ENCODE results near the gene ACER3.
A peak's percentile ranks its signal among the peaks of the same experiment; 100 is the strongest.

The ACER3 gene

DNA sequence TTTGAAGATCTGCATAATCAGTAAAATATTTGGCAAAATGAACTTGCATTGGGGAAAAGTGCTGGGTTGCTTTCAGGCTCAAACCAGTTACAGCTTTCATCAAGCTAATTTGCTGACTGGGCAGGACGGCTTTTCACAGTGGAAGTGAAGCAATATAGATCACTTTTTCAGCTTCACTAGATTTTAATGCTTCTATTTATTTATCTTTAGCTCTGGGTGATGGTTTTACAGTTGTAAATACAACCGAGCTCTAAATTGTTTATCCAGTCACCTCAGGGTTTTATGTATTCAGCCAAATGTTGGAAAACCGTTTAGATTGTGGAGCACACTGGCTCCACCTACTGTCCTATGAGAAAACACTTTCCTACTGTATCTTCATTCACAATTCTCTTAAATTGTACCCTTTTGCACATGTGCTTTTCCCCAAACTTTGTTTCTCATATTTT is 58.2 kb downstream of the ACER3 start:
- H2AK5ac ChIP-seq (ENCODE audit: low read length) = no peak overlapping the region
- no peak overlapping the region for H3K18ac ChIP-seq (ENCODE audit: low read length)
- no peak overlapping the region for H2BK5ac ChIP-seq (ENCODE audit: low read length)
- no peaks in the 10 kb centered on the region for H3K36me3 ChIP-seq (ENCODE audit: control insufficient read depth, insufficient read depth, low read length)
- no peak overlapping the region for H3K4ac ChIP-seq (ENCODE audit: low read depth, low read length)
- H4K8ac ChIP-seq (ENCODE audit: low read depth, low read length) = no peak overlapping the region
- H3K23ac ChIP-seq (ENCODE audit: low read length) = no peak overlapping the region
- H4K5ac ChIP-seq (ENCODE audit: low read length) = no peak overlapping the region
- H2BK120ac ChIP-seq (ENCODE audit: low read depth, low read length) = no peak overlapping the region
- no peak overlapping the region for H3K9ac ChIP-seq (ENCODE audit: low read length)
- H3K27ac ChIP-seq (ENCODE audit: low read depth, low read length) = no peak overlapping the region
- H2BK15ac ChIP-seq (replicated peaks; ENCODE audit: low read depth) = no peak overlapping the region
- no peak overlapping the region for H3K4me3 ChIP-seq (ENCODE audit: low read length)
- H3K27me3 ChIP-seq (ENCODE audit: insufficient read depth, low read length, poor library complexity) = no peaks in the 10 kb centered on the region
- H3K79me1 ChIP-seq (ENCODE audit: low read length) = no peaks in the 10 kb centered on the region
- H3K4me2 ChIP-seq (ENCODE audit: low read length) = no peak overlapping the region
- peak; percentile 68 for DNase-seq
- no peaks in the 10 kb centered on the region for H3K79me2 ChIP-seq (ENCODE audit: control insufficient read depth, insufficient read depth, low read length)
- H3K56ac ChIP-seq (ENCODE audit: low read length) = no peak overlapping the region
- no CpG with 5 or more reads among the region's 3 CpGs for WGBS (ENCODE audit: extremely low coverage, insufficient coverage, low lambda C conversion rate)
- no peaks in the 10 kb centered on the region for H3K4me1 ChIP-seq (ENCODE audit: control insufficient read depth, low read depth, low read length)

DNA sequence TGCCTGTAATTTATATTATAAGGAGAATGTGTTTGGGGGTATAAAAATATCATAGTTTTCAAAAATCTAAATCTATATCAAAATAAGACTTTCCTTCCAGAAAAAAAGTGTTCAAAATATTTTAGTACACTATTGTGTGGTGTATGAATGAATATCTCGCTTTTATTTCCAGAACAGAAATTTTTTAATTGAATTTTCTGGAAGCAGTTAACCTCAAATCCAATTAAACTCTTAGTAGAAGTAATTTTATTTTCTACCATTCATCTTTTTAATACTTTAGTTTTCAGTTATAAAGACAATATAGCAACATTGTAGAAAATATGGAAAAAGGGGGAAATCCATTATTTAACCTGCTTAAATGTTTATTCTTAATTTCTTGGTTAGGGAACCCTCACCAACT is 58.7 kb downstream of the ACER3 start:
- DNase-seq = no peak
- no peaks in the 10 kb centered on the region for H3K79me1 ChIP-seq (ENCODE audit: low read length)
- no peaks in the 10 kb centered on the region for H3K36me3 ChIP-seq (ENCODE audit: control insufficient read depth, insufficient read depth, low read length)
- H2BK120ac ChIP-seq (ENCODE audit: low read depth, low read length) = no peak overlapping the region
- H3K9ac ChIP-seq (ENCODE audit: low read length) = no peak overlapping the region
- H3K56ac ChIP-seq (ENCODE audit: low read length) = no peak overlapping the region
- no CpG with 5 or more reads among the region's 1 CpG for WGBS (ENCODE audit: extremely low coverage, insufficient coverage, low lambda C conversion rate)
- no peak overlapping the region for H2BK15ac ChIP-seq (replicated peaks; ENCODE audit: low read depth)
- no peak overlapping the region for H3K18ac ChIP-seq (ENCODE audit: low read length)
- H2BK5ac ChIP-seq (ENCODE audit: low read length) = no peak overlapping the region
- H3K4me3 ChIP-seq (ENCODE audit: low read length) = no peak overlapping the region
- no peak overlapping the region for H3K27ac ChIP-seq (ENCODE audit: low read depth, low read length)
- H4K5ac ChIP-seq (ENCODE audit: low read length) = no peak overlapping the region
- no peak overlapping the region for H2AK5ac ChIP-seq (ENCODE audit: low read length)
- H3K4me1 ChIP-seq (ENCODE audit: control insufficient read depth, low read depth, low read length) = no peaks in the 10 kb centered on the region
- H3K79me2 ChIP-seq (ENCODE audit: control insufficient read depth, insufficient read depth, low read length) = no peaks in the 10 kb centered on the region
- no peak overlapping the region for H3K23ac ChIP-seq (ENCODE audit: low read length)
- H3K4me2 ChIP-seq (ENCODE audit: low read length) = no peak overlapping the region
- H3K27me3 ChIP-seq (ENCODE audit: insufficient read depth, low read length, poor library complexity) = no peaks in the 10 kb centered on the region
- H4K8ac ChIP-seq (ENCODE audit: low read depth, low read length) = no peak overlapping the region
- H3K4ac ChIP-seq (ENCODE audit: low read depth, low read length) = no peak overlapping the region

DNA sequence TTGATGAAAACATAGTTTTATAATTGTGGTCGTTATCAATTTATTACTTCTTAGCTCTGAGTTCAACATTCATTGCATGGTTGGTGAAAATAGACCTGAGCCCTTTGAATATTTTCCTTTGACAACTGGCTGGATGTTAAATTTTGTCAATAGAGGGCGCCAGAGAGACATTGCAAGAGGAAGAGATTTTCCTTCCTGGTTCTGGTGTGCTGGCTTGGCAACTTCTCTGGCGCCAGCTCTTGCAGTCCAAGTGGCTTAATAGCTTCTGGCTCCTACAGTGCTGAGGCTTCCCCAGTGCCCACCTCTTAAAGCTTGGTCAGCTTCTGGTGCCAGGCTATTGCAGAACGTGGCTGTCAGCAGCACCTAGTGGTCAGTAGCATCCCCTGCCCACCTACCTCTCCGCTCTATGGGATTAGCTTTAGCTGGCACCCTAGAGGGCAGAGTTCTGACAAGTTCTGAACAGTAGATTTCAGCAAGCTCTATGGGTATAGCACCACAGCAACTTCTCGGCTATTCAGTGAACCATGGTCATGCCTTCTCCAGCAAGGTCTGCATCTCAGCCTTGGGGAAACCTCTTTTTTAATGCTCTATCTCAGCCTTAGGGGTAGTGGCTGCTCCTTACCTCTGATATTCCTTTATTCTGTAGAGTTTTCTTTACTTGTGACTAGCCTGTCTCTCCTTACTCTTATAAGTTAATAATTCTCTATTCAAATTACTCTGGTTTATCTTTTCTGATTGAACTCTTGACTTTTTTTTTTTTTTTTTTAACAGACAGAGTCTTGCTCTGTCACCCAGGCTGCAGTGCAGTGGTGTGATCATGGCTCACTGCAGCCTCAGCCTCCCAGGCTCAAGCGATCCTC is 59.4 kb downstream of the ACER3 start:
- Histone ChIP-seq H3K56ac (ENCODE audit: low read length) (no peak overlapping the region), H3K79me2 (ENCODE audit: control insufficient read depth, insufficient read depth, low read length) (no peaks in the 10 kb centered on the region), H3K4me3 (ENCODE audit: low read length) (no peak overlapping the region), H4K8ac (ENCODE audit: low read depth, low read length) (no peak overlapping the region), H2BK5ac (ENCODE audit: low read length) (no peak overlapping the region), H3K36me3 (ENCODE audit: control insufficient read depth, insufficient read depth, low read length) (no peaks in the 10 kb centered on the region), H2AK5ac (ENCODE audit: low read length) (no peak overlapping the region), H3K23ac (ENCODE audit: low read length) (no peak overlapping the region), H3K27me3 (ENCODE audit: insufficient read depth, low read length, poor library complexity) (no peaks in the 10 kb centered on the region), H4K5ac (ENCODE audit: low read length) (no peak overlapping the region), H3K4me1 (ENCODE audit: control insufficient read depth, low read depth, low read length) (no peaks in the 10 kb centered on the region), H3K4me2 (ENCODE audit: low read length) (no peak overlapping the region), H3K79me1 (ENCODE audit: low read length) (no peaks in the 10 kb centered on the region), H3K4ac (ENCODE audit: low read depth, low read length) (no peak overlapping the region), H3K18ac (ENCODE audit: low read length) (no peak overlapping the region), H2BK120ac (ENCODE audit: low read depth, low read length) (no peak overlapping the region), H2BK15ac (replicated peaks; ENCODE audit: low read depth) (no peak overlapping the region), H3K9ac (ENCODE audit: low read length) (no peak overlapping the region), H3K27ac (ENCODE audit: low read depth, low read length) (no peak overlapping the region)
- no CpG with 5 or more reads among the region's 7 CpGs for WGBS (ENCODE audit: extremely low coverage, insufficient coverage, low lambda C conversion rate)
- peak; percentile 88 for DNase-seq

DNA sequence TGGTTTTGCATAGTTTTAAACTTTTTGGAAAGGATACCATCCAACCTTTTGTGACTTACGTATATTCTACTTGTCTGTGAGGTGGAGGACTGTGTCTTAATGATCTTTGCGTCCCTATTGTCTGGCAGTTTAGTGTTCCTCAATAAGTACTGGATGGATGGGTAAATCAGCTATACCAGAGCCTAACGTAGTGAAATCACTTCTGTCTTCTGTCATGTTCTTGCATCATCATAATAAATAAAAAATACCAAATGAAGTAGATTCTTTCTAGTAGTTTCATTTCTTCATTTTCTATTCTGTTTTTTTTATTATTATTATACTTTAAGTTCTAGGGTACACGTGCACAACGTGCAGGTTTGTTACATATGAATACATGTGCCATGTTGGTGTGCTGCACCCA is 66.4 kb downstream of the ACER3 start:
- Histone ChIP-seq H2BK120ac (ENCODE audit: low read depth, low read length) (no peak overlapping the region), H3K18ac (ENCODE audit: low read length) (no peak overlapping the region), H2AK5ac (ENCODE audit: low read length) (no peak overlapping the region), H3K4ac (ENCODE audit: low read depth, low read length) (no peak overlapping the region), H3K4me2 (ENCODE audit: low read length) (no peak overlapping the region), H3K23ac (ENCODE audit: low read length) (no peak overlapping the region), H3K79me1 (ENCODE audit: low read length) (no peaks in the 10 kb centered on the region), H4K8ac (ENCODE audit: low read depth, low read length) (no peak overlapping the region), H2BK5ac (ENCODE audit: low read length) (no peak overlapping the region), H3K27me3 (ENCODE audit: insufficient read depth, low read length, poor library complexity) (no peaks in the 10 kb centered on the region), H3K4me3 (ENCODE audit: low read length) (no peak overlapping the region), H3K56ac (ENCODE audit: low read length) (no peak overlapping the region), H3K4me1 (ENCODE audit: control insufficient read depth, low read depth, low read length) (no peaks in the 10 kb centered on the region), H3K79me2 (ENCODE audit: control insufficient read depth, insufficient read depth, low read length) (no peaks in the 10 kb centered on the region), H2BK15ac (replicated peaks; ENCODE audit: low read depth) (no peak overlapping the region), H3K9ac (ENCODE audit: low read length) (no peak overlapping the region), H3K27ac (ENCODE audit: low read depth, low read length) (no peak overlapping the region), H4K5ac (ENCODE audit: low read length) (no peak overlapping the region), H3K36me3 (ENCODE audit: control insufficient read depth, insufficient read depth, low read length) (no peaks in the 10 kb centered on the region)
- no CpG with 5 or more reads among the region's 5 CpGs for WGBS (ENCODE audit: extremely low coverage, insufficient coverage, low lambda C conversion rate)
- no peak for DNase-seq

DNA sequence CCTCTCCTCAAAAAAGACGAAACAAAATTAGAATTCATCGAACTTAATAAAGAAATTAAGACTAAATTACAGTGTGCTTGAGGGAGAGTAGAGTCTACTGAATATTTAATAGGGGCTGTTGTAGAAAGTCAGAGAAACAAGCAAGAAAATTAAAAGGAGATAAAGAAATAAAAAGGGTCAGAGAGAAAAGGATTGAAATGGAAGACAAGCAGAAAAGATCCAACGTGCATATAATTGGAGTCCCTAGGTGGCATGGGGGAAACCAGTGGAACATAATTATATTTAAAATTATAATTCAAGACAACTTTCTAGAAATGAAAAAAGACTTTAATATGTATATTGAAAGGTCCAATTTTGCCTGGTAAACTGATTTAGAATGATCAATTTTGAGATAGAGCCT is 74.3 kb downstream of the ACER3 start:
- WGBS (ENCODE audit: extremely low coverage, insufficient coverage, low lambda C conversion rate) = no CpG with 5 or more reads among the region's 3 CpGs
- H3K79me1 ChIP-seq (ENCODE audit: low read length) = no peaks in the 10 kb centered on the region

DNA sequence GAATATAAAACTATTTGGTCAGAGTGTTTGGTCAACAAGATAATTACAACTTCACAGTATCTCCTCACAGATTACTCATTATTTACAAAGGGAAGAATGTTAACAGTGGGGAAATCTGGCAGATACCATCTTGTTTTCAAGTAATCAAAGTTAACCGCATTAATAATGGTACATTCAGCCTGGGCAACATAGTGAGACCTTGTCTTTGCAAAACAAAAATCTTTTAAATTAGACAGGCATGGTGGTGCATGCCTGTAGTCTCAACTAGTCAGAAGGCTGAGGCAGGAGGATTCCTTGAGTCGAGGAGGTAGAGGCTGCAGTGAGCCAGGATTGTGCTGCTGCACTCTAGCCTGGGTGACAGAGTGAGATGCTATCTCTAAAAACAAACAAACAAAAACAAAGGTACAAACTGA is 78.5 kb downstream of the ACER3 start:
- Histone ChIP-seq H2BK120ac (ENCODE audit: low read depth, low read length) (no peak overlapping the region), H2BK15ac (replicated peaks; ENCODE audit: low read depth) (no peak overlapping the region), H3K56ac (ENCODE audit: low read length) (no peak overlapping the region), H3K9ac (ENCODE audit: low read length) (no peak overlapping the region), H4K8ac (ENCODE audit: low read depth, low read length) (no peak overlapping the region), H3K4ac (ENCODE audit: low read depth, low read length) (no peak overlapping the region), H4K5ac (ENCODE audit: low read length) (no peak overlapping the region), H3K27ac (ENCODE audit: low read depth, low read length) (no peak overlapping the region), H3K27me3 (ENCODE audit: insufficient read depth, low read length, poor library complexity) (no peaks in the 10 kb centered on the region), H3K4me3 (ENCODE audit: low read length) (no peak overlapping the region), H3K79me1 (ENCODE audit: low read length) (no peaks in the 10 kb centered on the region), H2BK5ac (ENCODE audit: low read length) (no peak overlapping the region), H3K18ac (ENCODE audit: low read length) (no peak overlapping the region), H2AK5ac (ENCODE audit: low read length) (no peak overlapping the region), H3K4me1 (ENCODE audit: control insufficient read depth, low read depth, low read length) (no peaks in the 10 kb centered on the region), H3K4me2 (ENCODE audit: low read length) (no peak overlapping the region), H3K23ac (ENCODE audit: low read length) (no peak overlapping the region), H3K79me2 (ENCODE audit: control insufficient read depth, insufficient read depth, low read length) (no peaks in the 10 kb centered on the region), H3K36me3 (ENCODE audit: control insufficient read depth, insufficient read depth, low read length) (no peaks in the 10 kb centered on the region)
- no CpG with 5 or more reads among the region's 2 CpGs for WGBS (ENCODE audit: extremely low coverage, insufficient coverage, low lambda C conversion rate)
- peak; percentile 42 for DNase-seq

More for the DNA sequence above, 74.3 kb downstream of the ACER3 start:
- no peaks in the 10 kb centered on the region for H3K79me2 ChIP-seq (ENCODE audit: control insufficient read depth, insufficient read depth, low read length)
- H3K23ac ChIP-seq (ENCODE audit: low read length) = no peak overlapping the region
- no peak overlapping the region for H3K27ac ChIP-seq (ENCODE audit: low read depth, low read length)
- H2AK5ac ChIP-seq (ENCODE audit: low read length) = no peak overlapping the region
- H3K27me3 ChIP-seq (ENCODE audit: insufficient read depth, low read length, poor library complexity) = no peaks in the 10 kb centered on the region
- no peaks in the 10 kb centered on the region for H3K36me3 ChIP-seq (ENCODE audit: control insufficient read depth, insufficient read depth, low read length)
- no peak for DNase-seq
- no peak overlapping the region for H3K56ac ChIP-seq (ENCODE audit: low read length)
- H4K8ac ChIP-seq (ENCODE audit: low read depth, low read length) = no peak overlapping the region
- no peak overlapping the region for H3K4me3 ChIP-seq (ENCODE audit: low read length)
- no peak overlapping the region for H2BK15ac ChIP-seq (replicated peaks; ENCODE audit: low read depth)
- H3K4ac ChIP-seq (ENCODE audit: low read depth, low read length) = no peak overlapping the region
- no peaks in the 10 kb centered on the region for H3K4me1 ChIP-seq (ENCODE audit: control insufficient read depth, low read depth, low read length)
- no peak overlapping the region for H3K18ac ChIP-seq (ENCODE audit: low read length)
- no peak overlapping the region for H4K5ac ChIP-seq (ENCODE audit: low read length)
- H3K9ac ChIP-seq (ENCODE audit: low read length) = no peak overlapping the region
- no peak overlapping the region for H2BK5ac ChIP-seq (ENCODE audit: low read length)
- H3K4me2 ChIP-seq (ENCODE audit: low read length) = no peak overlapping the region
- no peak overlapping the region for H2BK120ac ChIP-seq (ENCODE audit: low read depth, low read length)
